HEK293 (cell line): ENCODE data around the gene NLRC4.

Experiments used
- CTCF ChIA-PET: fragments of 350-600 bp; formaldehyde crosslinking; extraction: SDS; loops from one replicate; lab custom pipeline; 2021; ENCODE audit warnings: antibody characterized with exemption; lab: Yijun Ruan, JAX
- POLR2A ChIA-PET: fragments of 300-600 bp; formaldehyde crosslinking; extraction: SDS; loops from one replicate; lab custom pipeline; 2020; ENCODE audit warnings: antibody characterized with exemption, inconsistent platforms; lab: Yijun Ruan, JAX
- H3K27ac ChIP-seq: fragments of 200-500 bp; sonication (Bioruptor generic); 2 replicates; pipeline ENCODE4 v1.5.1; 2014; ENCODE audit warnings: low read depth, low read length, control low read depth, inconsistent platforms; ENCODE audit errors: extremely low read depth
- H3K36me3 ChIP-seq, 2 experiments: fragments of 200-500 bp in 1 of 2; sonication (Bioruptor generic) in 1 of 2; 1 replicate in 1 of 2; 2 replicates in 1 of 2; pipeline ENCODE4 v1.5.1; 2014 to 2017; ENCODE audit warnings: inconsistent platforms in 2 of 2, low read length in 2 of 2; ENCODE audit not compliant: control insufficient read depth in 2 of 2, insufficient read depth in 1 of 2
- H3K4me1 ChIP-seq: fragments of 200-500 bp; sonication (Bioruptor generic); 2 replicates; pipeline ENCODE4 v1.5.1; 2014; ENCODE audit warnings: mild to moderate bottlenecking, low read length, inconsistent platforms; ENCODE audit not compliant: control insufficient read depth, insufficient read depth
- H3K4me3 ChIP-seq: 2 replicates; pipeline ENCODE4 v1.5.1; 2011; ENCODE audit warnings: low read depth, mild to moderate bottlenecking, control low read depth, low read length, moderate library complexity
- H3K9me3 ChIP-seq: fragments of 200-500 bp; sonication (Bioruptor generic); 2 replicates; pipeline ENCODE4 v1.5.1; 2014; ENCODE audit warnings: low read depth, low read length, inconsistent platforms; ENCODE audit not compliant: control insufficient read depth, insufficient read depth
- GLIS2 ChIP-seq: fragments of 450-650 bp; formaldehyde crosslinking; IDR thresholded peaks from 2 replicates; pipeline ENCODE4 v1.5.1; 2016; ENCODE audit warnings: missing biosample characterization, missing genetic modification characterization
- OVOL3 ChIP-seq: fragments of 450-650 bp; formaldehyde crosslinking; IDR thresholded peaks from 2 replicates; pipeline ENCODE4 v1.5.1; 2016; ENCODE audit warnings: missing biosample characterization, missing genetic modification characterization
- WT1 ChIP-seq: fragments of 450-650 bp; formaldehyde crosslinking; IDR thresholded peaks from 2 replicates; pipeline ENCODE4 v1.5.1; 2016; ENCODE audit warnings: missing biosample characterization, missing genetic modification characterization
- ZBTB11 ChIP-seq: fragments of 450-650 bp; formaldehyde crosslinking; conservative IDR thresholded peaks from 2 replicates; pipeline ENCODE4 v1.5.1; 2016; ENCODE audit warnings: low read depth, missing biosample characterization, missing genetic modification characterization
- ZEB2 ChIP-seq: fragments of 450-650 bp; formaldehyde crosslinking; IDR thresholded peaks from 2 replicates; pipeline ENCODE4 v1.5.1; 2016; ENCODE audit warnings: missing biosample characterization, missing genetic modification characterization
- ZFHX2 ChIP-seq: fragments of 450-650 bp; formaldehyde crosslinking; conservative IDR thresholded peaks from 2 replicates; pipeline ENCODE4 v1.5.1; 2016; ENCODE audit warnings: missing biosample characterization, missing genetic modification characterization
- ZIC2 ChIP-seq: fragments of 450-650 bp; formaldehyde crosslinking; IDR thresholded peaks from 2 replicates; pipeline ENCODE4 v1.5.1; 2016; ENCODE audit warnings: missing biosample characterization, missing genetic modification characterization
- ZNF121 ChIP-seq: fragments of 450-650 bp; formaldehyde crosslinking; IDR thresholded peaks from 2 replicates; pipeline ENCODE4 v1.5.1; 2016; ENCODE audit warnings: missing biosample characterization, missing genetic modification characterization
- ZNF133 ChIP-seq: fragments of 450-650 bp; formaldehyde crosslinking; IDR thresholded peaks from 2 replicates; pipeline ENCODE4 v1.5.1; 2016; ENCODE audit warnings: missing biosample characterization, missing genetic modification characterization
- ZNF174 ChIP-seq: fragments of 450-650 bp; formaldehyde crosslinking; IDR thresholded peaks from 2 replicates; pipeline ENCODE4 v1.5.0; 2017; ENCODE audit warnings: missing biosample characterization, mild to moderate bottlenecking, missing genetic modification characterization
- ZNF184 ChIP-seq: fragments of 450-650 bp; IDR thresholded peaks from 2 replicates; pipeline ENCODE4 v1.5.1; 2018; ENCODE audit warnings: missing biosample characterization, mild to moderate bottlenecking, missing genetic modification characterization
- ZNF19 ChIP-seq: fragments of 450-650 bp; formaldehyde crosslinking; IDR thresholded peaks from 2 replicates; pipeline ENCODE4; 2016; ENCODE audit warnings: missing biosample characterization, missing genetic modification characterization, low read depth
- ZNF2 ChIP-seq: fragments of 450-650 bp; formaldehyde crosslinking; IDR thresholded peaks from 2 replicates; pipeline ENCODE4 v1.5.1; 2016; ENCODE audit warnings: missing biosample characterization, missing genetic modification characterization
- ZNF248 ChIP-seq: fragments of 450-650 bp; formaldehyde crosslinking; IDR thresholded peaks from 2 replicates; pipeline ENCODE4 v1.5.1; 2017; ENCODE audit warnings: missing biosample characterization, missing genetic modification characterization
- ZNF530 ChIP-seq: fragments of 450-650 bp; formaldehyde crosslinking; IDR thresholded peaks from 2 replicates; pipeline ENCODE4 v1.5.1; 2016; ENCODE audit warnings: low read depth, missing biosample characterization, missing genetic modification characterization
- ZNF654 ChIP-seq: fragments of 450-650 bp; formaldehyde crosslinking; IDR thresholded peaks from 2 replicates; pipeline ENCODE4 v1.5.1; 2016; ENCODE audit warnings: low read depth, missing biosample characterization, missing genetic modification characterization
- ZNF664 ChIP-seq: fragments of 450-650 bp; formaldehyde crosslinking; IDR thresholded peaks from 2 replicates; pipeline ENCODE4 v1.5.1; 2016; ENCODE audit warnings: missing biosample characterization, missing genetic modification characterization
- ZNF791 ChIP-seq: fragments of 450-650 bp; formaldehyde crosslinking; IDR thresholded peaks from 2 replicates; pipeline ENCODE4 v1.5.1; 2016; ENCODE audit warnings: missing biosample characterization, missing genetic modification characterization
- ZNF843 ChIP-seq: fragments of 450-650 bp; formaldehyde crosslinking; IDR thresholded peaks from 2 replicates; pipeline ENCODE4 v1.5.1; 2016; ENCODE audit warnings: missing biosample characterization, missing genetic modification characterization
- ZSCAN23 ChIP-seq: fragments of 450-650 bp; formaldehyde crosslinking; IDR thresholded peaks from 2 replicates; pipeline ENCODE4 v1.5.1; 2016; ENCODE audit warnings: missing biosample characterization, missing genetic modification characterization
- TF ChIP-seq, protein P1 (sequence below): fragments of 450-650 bp; formaldehyde crosslinking; IDR thresholded peaks from 2 replicates; pipeline ENCODE4 v1.5.1; 2016; ENCODE audit warnings: missing biosample characterization, missing genetic modification characterization, borderline replicate concordance
- TF ChIP-seq, protein P2 (sequence below): fragments of 450-650 bp; formaldehyde crosslinking; IDR thresholded peaks from 2 replicates; pipeline ENCODE4 v1.5.1; 2016; ENCODE audit warnings: missing biosample characterization, missing genetic modification characterization

NLRC4 gene

GRCh38 chr2:32242331-32242730 lies 22.4 kb downstream of the NLRC4 start:
- ChIA-PET POLR2A (no interaction called here), CTCF (no interaction called here)
- Histone ChIP-seq H3K27ac (no peak overlapping the region), H3K9me3 (no peaks in the 10 kb centered on the region), H3K36me3 (no peaks in the 10 kb centered on the region; a peak in 1 of 3 replicates), H3K4me3 (no peak overlapping the region), H3K4me1 (no peaks in the 10 kb centered on the region)
- TF ChIP-seq ZNF843 (tag by site-specific recombination): no peak
- TF ChIP-seq ZEB2 (tag by site-specific recombination): no peak

DNA sequence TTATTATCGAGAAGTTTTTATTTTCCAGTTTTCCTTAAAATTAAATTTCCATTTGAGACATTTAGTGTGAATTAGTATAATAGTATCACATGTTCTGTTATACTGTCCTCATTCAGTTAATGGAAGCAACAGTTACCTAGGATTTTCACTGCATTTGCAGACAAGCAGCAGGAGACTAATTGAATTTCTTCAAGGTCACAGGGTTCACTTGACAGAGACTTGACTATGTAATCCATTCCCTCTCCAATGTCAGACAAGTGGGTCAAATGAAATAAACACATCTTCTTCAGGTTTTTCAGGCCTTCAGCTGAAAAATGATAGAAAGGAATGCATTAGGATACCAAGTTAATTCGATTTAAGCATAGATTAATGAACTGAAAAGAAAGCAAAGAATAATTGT lies 26.7 kb downstream of the NLRC4 start:
- Histone ChIP-seq H3K4me1 (no peaks in the 10 kb centered on the region), H3K27ac (no peak overlapping the region), H3K9me3 (no peaks in the 10 kb centered on the region), H3K4me3 (no peak overlapping the region), H3K36me3 (peaks cover 0 to 5% of the 10 kb centered on the region in 2 experiments; a peak in 2 of 3 replicates)
- TF ChIP-seq, protein P1, sequence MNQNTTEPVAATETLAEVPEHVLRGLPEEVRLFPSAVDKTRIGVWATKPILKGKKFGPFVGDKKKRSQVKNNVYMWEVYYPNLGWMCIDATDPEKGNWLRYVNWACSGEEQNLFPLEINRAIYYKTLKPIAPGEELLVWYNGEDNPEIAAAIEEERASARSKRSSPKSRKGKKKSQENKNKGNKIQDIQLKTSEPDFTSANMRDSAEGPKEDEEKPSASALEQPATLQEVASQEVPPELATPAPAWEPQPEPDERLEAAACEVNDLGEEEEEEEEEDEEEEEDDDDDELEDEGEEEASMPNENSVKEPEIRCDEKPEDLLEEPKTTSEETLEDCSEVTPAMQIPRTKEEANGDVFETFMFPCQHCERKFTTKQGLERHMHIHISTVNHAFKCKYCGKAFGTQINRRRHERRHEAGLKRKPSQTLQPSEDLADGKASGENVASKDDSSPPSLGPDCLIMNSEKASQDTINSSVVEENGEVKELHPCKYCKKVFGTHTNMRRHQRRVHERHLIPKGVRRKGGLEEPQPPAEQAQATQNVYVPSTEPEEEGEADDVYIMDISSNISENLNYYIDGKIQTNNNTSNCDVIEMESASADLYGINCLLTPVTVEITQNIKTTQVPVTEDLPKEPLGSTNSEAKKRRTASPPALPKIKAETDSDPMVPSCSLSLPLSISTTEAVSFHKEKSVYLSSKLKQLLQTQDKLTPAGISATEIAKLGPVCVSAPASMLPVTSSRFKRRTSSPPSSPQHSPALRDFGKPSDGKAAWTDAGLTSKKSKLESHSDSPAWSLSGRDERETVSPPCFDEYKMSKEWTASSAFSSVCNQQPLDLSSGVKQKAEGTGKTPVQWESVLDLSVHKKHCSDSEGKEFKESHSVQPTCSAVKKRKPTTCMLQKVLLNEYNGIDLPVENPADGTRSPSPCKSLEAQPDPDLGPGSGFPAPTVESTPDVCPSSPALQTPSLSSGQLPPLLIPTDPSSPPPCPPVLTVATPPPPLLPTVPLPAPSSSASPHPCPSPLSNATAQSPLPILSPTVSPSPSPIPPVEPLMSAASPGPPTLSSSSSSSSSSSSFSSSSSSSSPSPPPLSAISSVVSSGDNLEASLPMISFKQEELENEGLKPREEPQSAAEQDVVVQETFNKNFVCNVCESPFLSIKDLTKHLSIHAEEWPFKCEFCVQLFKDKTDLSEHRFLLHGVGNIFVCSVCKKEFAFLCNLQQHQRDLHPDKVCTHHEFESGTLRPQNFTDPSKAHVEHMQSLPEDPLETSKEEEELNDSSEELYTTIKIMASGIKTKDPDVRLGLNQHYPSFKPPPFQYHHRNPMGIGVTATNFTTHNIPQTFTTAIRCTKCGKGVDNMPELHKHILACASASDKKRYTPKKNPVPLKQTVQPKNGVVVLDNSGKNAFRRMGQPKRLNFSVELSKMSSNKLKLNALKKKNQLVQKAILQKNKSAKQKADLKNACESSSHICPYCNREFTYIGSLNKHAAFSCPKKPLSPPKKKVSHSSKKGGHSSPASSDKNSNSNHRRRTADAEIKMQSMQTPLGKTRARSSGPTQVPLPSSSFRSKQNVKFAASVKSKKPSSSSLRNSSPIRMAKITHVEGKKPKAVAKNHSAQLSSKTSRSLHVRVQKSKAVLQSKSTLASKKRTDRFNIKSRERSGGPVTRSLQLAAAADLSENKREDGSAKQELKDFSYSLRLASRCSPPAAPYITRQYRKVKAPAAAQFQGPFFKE (tag by site-specific recombination): no peak
- TF ChIP-seq ZBTB11 (tag by site-specific recombination) (no peak), ZNF184 (tag by site-specific recombination) (no peak), ZNF664 (tag by site-specific recombination) (no peak), ZNF530 (no peak), ZNF248 (no peak), ZIC2 (tag by site-specific recombination) (no peak), WT1 (tag by site-specific recombination) (no peak)
- ChIA-PET CTCF (no interaction called here), POLR2A (no interaction called here)

DNA sequence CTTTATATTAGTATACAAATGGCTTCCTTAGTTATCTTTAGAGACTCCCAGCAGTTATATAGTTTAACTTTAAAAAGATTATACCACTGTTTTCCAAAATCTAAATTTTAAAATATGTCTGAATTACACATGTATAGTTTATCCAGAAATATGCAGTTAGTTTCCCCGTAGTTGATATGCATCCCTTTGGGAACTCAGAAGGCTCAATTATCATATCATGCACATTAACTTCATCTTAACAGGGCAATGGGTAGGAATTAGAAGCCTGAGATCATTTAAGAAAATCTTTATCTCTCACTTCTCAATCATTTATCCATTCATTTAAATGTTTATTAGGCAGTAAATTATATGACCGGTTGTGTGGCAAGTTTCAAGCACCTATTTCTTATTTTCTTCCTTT lies 27.2 kb downstream of the NLRC4 start:
- Histone ChIP-seq H3K4me1 (no peaks in the 10 kb centered on the region), H3K36me3 (peaks cover 0 to 5% of the 10 kb centered on the region in 2 experiments; a peak in 2 of 3 replicates), H3K9me3 (no peaks in the 10 kb centered on the region), H3K27ac (no peak overlapping the region), H3K4me3 (no peak overlapping the region)
- POLR2A ChIA-PET: no interaction called here
- TF ChIP-seq ZNF19 (tag by site-specific recombination) (no peak), OVOL3 (tag by site-specific recombination) (no peak), ZNF121 (tag by site-specific recombination) (no peak), ZSCAN23 (tag by site-specific recombination) (no peak), ZNF174 (tag by site-specific recombination) (no peak), ZFHX2 (no peak), ZNF184 (tag by site-specific recombination) (no peak), GLIS2 (tag by site-specific recombination) (no peak), ZNF791 (no peak), ZNF133 (tag by site-specific recombination) (no peak), ZNF654 (no peak), ZNF2 (tag by site-specific recombination) (no peak)
- TF ChIP-seq, protein P2, sequence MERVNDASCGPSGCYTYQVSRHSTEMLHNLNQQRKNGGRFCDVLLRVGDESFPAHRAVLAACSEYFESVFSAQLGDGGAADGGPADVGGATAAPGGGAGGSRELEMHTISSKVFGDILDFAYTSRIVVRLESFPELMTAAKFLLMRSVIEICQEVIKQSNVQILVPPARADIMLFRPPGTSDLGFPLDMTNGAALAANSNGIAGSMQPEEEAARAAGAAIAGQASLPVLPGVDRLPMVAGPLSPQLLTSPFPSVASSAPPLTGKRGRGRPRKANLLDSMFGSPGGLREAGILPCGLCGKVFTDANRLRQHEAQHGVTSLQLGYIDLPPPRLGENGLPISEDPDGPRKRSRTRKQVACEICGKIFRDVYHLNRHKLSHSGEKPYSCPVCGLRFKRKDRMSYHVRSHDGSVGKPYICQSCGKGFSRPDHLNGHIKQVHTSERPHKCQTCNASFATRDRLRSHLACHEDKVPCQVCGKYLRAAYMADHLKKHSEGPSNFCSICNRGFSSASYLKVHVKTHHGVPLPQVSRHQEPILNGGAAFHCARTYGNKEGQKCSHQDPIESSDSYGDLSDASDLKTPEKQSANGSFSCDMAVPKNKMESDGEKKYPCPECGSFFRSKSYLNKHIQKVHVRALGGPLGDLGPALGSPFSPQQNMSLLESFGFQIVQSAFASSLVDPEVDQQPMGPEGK (tag by site-specific recombination): no peak
- CTCF ChIA-PET: no interaction called here
